Activated T-cell treated with anti-CD3 and anti-CD28 coated beads, Interleukin-2, amount 50 U/mL, for 48 hours (primary cell): ENCODE measurements around the gene UROC1.

Experiments used
- DNase-seq, 2 experiments: peaks; one replicate each; pipeline ENCODE4 v3.0.0-alpha.2; 2020

UROC1 gene

DNA sequence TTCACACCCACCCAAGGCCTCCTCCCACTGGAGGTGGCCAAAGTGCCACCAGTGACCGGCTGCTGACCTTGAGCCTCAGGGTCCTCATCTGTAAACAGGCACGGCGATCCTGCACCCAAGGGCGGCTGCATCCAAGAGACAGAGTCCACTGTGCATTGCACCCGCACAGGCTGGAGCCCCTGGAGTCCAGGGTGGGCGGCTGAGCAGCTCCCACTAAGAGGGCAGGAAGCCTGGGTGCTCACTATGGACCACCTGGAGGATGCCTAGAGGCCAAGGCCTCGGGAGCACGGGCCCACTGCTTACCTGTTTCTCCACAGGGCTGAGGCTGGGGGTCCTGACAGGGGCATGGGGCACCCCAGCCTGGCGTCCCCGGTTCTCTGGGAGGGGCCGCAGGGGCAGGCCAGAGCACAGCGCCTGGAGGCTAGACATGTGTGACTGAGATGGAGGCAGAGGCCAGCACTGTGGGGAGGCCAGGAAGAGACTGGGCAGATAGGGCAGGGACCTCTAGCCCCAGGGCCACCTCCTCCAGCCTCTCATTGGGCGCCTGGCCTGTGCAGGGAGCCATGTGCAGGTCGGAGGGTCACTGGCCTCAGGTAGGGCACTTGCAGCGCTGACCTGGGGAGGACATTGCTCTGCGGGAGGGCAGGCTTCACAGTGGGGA is at the start of gene UROC1:
Gene UROC1, minus strand, starts transcription at position 483 of the 661 bp plus-strand sequence. Its CDS starts 54 bp downstream, at position 429.
- no peak for DNase-seq

DNA sequence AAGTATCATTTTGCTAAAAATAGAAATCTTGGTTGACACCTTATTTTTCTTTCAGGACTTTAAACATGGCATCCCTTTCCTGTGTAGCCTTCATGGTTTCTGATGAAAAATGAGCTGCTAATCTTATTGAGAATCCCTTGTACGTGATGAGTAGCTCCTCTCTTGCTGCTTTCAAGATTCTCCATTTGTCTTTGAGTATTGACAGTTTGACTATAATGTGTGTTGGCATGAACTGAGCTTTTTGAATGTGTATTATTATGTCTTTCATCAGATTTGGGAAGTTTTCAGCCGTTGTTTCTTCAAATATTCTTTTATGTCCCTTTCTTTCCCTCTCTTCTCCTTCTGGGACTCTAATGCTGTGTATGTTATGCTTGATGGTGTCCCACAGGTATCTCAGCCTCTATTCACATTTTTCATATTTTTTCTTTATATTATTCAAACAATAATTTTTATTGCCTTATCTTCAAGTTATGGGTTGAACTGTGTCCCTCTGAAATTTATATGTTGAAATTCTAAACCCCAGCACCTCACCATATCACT is 45.2 kb upstream of the UROC1 start:
- no peak for DNase-seq

DNA sequence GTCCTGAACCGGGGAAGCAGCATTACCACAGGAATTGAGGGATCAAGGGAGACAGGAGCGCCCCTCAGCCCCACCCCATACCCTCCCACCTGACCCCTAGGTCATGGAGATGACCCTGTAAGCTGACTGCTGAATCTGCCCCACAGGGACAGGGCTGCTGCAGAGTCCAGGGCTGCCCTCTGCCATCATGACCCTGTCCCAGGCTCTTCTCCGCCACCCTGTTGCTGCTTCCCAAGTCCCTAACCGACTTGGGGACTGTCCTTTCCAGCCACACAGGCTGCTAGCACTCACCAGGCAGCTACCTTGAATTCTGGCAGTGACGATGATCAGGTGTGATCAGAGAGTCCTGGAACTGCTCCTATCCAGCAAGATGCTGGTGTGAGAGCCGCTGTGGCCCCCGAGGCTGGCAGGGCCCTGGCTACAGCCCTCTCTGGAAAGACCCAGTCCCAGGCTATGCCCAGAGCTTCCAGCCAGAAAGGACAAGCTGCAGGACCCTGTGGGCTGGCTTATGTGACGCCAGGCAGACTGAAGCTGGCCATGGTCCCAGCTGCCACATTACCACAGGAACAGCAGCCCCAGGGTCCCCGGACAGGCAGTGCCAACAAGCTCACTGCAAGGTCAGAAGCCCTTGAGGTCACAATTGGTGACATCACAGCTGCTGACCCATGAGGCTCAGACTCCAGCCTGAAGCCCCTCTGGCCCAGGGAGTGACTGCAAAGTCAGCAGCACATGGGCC is 40.9 kb upstream of the UROC1 start, which contains the start of gene C3orf22:
Gene C3orf22, minus strand, starts transcription at position 597 of the 736 bp plus-strand sequence. CDS start 5,542 bp downstream, outside the sequence.
- DNase-seq: peak; percentile 3 to 11

DNA sequence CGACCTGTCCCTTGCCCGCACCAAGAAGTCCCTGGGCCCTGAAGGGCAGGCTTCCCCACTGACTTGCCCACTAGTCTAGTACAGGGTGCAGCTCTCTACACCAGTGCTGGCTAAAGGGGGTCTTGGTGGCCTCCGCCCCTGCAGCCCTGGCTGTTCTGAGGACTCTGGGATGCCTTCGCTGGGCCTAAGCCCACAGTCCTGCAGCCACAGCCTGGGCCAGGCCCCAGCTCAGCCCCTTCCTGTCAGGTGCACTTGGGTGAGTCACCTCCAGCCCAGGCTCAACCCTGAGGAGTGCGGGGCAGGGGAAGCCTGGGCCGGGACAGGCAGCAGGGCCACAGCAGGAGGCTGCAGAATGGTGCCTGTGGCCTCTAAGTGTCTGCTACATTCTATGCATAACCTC is 40.2 kb upstream of the UROC1 start:
- peak; percentile 7 to 10 for DNase-seq

DNA sequence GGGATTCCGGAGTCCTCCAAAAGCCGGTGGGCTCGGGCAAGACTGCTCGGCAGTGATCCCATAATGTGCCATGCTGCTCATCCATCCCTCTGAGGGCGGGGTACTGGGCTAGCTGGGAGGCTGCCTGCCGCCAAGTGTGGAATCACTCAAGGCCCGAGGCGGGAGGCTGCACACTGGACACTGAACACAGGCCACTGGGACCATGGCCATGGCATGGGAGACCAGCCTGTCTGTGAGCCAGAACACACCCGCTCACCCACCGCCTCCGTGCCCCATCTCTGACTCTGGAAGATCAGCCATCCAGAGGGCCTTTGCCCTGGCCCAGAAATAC is 39.8 kb upstream of the UROC1 start:
- peak in 1 of 2 experiments; percentile 5 for DNase-seq

DNA sequence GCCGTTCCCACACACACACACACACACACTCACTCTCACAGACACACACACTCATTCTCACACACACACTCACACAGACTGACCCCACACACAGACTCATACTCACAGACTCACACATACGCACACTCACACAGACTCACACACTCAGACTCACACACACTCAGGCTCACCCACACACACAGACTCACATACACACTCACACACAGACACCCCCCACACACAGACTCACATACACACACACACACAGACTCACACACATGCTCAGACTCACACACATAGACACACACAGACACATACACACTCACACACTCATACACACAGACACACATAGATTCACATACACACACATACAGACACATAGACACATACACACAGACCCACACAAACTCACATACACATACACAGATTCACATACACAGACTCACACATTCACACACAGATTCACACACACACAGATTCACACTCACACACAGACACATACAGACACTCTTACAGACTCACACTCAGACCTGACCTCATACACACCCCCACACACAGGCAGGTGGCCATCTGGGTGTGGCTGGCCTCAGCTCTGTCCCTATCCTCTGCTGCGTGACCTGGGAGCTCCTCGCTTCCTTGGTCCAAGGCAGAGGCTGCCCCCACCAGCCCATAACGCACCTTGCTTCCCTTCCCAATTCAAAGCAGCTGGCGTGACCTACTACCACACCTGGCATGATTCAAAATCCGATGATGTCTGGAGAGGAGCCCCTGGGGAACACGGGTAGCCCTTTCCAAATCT is 39.3 kb upstream of the UROC1 start:
- no peak for DNase-seq

DNA sequence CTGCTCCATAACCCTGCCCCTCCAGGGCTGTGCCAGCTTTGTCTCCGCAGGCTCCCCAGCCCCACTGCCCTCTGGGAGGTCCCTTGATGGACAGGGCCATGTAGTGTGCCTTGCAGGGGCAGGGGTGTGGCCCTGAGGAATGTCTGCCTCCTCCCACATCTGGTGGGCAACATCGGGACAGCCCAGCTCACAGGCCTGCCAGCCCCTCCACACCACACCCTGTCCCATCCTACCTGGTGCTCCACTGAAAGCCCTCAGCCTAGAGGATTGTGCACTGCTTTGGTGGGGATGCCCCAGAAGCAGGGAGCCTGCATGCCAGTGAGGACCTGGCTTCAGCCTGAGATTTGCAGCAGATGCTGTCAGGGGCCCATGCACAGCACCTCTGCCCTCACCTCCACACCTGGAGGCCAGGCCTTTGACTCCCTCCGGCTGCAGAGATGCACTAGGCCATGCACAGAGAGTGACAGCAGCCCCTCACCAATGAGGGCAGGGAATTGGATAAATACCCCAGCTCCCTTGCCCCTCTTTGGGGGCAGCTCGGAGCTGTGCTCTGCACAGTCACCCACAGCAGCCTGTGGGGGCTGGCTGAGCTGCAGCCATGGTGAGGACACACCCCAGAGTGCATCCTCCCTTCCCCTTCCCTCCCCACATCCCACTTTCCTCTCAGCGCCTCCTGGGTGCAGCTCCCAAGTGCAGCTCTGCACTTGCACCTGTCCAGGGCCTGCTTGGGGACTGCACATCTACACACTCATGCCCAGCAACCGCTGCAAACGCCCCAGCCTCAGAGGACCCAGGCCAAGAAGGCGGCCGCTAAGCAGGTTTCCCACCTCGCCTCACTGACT is 38.4 kb upstream of the UROC1 start:
- DNase-seq: peak; percentile 3 to 8

DNA sequence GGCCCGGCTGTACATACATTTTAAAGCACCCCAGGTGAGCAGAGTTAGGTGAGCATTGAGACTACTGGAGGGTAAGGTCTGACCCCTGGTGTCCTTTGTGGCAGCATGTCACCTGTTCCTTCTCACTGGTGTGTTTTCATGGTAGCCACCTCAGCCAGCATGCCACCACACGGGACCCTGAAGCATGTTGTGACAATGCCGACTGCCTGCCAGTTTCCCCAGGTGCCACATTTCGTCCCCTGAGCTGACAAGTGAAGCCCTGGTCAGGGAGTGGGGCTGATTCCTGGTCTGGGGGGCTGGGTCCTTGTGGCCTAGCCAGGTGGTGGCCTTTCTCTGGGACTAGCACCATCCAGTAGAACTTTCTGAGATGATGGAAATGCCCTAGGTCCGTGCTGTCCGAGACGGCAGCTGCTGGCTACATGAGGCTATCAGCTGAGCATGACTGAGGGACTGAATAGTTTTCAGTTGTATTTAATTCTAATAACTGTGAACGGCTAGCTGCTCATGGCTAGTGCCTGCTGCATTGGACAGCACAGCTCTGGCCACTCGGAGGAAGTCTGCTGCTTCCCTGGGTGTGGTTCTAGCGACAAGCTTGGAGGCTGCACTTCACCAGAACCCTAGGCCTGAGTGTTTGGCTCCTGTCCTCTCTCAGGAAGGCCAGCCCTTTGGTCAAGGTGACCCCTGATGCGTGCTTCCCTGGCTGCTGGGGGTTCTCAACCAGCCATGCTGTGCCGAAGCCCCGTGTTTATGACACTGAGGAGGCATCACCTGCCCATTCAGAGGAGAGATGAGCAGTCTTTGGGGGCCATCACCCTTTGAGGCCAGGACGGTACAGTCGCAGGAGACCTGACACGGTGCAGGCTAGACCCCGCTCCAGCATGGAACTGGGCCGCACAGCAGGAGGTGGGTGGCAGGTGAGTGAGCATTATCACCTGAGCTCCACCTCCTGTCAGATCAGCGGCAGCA is 37.3 kb upstream of the UROC1 start:
- peak in 1 of 2 experiments; percentile 7 for DNase-seq

DNA sequence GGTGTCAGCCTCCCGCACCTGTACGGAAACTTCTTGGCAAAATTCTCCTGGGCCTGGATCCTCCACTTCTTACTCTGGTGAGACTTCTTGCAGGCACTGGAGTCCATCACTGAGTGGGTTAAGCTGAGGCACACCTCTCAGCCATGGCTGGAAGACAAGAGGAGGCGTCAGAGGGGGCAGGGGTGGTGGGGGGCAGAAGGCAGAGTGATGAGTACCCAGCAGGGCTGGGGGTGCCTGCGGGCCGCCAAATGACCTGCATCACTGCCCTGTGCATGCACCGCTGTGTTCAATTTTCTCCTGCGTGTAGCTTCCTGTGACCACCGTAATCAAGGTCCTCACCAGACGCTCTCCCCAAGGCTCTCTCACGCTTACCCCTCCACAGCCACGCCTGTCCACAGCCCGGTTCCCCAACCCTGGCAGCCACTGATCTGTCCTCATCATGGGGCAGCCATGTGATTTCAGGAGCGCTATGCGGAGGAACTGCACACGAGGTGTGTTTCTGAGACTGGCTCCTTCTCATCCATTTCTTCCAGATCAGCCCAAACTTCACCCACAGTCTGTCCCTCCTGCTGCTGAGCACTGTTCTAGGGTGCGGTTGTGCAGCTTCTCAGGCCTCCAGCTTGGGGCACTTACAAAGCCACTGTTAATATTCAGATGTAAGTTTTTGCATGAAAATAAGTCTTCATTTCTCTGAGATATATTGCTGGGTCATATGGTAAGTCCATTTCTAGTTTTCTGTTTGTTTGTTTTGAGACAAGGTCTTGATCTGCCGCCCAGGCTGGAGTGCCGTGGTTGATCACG is 35.9 kb upstream of the UROC1 start:
- DNase-seq: peak; percentile 4 to 6

DNA sequence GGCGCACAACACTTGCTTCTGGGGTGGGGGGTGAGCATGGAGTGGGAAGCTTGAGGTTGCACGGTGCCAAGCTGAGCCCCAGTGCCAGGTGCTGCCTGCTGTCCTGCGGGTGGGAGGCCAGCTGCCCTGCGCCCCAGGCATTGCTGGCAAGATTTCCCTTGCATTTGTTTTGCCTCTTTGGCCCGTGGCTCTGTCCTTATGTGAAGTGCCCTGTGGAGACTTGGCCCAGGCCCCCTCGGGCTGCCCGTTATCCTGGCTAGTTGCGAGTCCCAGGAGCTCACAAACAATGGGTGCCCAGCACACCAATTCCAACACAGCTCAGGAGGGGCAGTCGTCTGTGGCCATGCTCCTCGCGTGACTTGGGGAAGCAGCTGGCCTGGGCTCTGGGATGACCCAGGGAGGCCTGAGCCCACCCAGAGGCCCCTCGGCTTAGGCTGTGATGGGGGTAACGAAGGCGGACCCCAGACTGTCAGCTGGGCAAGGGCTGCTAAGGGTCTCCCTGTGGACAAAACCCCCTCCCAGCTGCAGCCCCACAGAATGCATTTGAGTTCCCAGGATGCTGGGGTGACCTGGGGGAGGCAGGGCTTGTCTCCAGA is 35.2 kb upstream of the UROC1 start:
- no peak for DNase-seq

DNA sequence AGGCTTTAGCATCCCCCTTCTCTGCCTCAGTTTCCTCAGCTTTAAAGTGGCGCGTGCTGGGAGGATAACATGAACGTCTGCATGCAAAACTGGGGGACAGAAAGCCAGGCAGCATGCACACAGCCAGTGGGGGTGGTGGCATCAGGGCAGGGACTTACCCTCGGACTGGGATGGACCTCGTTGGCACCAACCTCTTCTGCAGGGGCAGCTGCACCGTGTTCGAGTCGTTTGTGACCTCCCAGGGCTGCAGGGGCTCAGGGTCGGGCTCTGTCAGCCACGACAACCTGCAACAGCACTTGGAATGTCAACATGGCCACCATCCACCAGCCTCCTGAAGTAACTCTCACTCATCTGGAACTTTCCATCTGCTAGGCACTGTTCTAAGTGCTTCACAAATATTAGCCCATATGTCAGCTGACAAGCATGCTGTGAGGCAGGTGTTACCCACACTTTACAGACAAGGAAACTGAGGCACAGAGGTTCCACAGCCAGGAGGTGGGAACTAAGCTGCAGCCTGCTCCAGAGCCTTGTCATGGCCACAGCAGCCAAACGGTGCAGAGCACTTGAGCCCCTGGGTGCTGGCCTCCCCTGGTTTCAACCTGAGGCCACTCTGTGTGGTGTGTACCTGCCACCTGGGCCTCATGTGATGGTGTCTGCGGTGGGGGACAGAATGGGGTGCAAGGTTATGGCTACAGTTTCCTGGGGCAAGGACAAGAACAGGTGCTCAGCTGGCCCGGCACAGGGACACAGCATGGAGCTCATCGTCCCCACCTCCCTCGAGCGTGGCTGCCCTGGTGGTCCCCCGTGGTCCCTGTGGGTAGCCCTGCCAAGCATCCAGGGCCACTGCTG is 34.5 kb upstream of the UROC1 start:
- peak in 1 of 2 experiments; percentile 7 for DNase-seq

DNA sequence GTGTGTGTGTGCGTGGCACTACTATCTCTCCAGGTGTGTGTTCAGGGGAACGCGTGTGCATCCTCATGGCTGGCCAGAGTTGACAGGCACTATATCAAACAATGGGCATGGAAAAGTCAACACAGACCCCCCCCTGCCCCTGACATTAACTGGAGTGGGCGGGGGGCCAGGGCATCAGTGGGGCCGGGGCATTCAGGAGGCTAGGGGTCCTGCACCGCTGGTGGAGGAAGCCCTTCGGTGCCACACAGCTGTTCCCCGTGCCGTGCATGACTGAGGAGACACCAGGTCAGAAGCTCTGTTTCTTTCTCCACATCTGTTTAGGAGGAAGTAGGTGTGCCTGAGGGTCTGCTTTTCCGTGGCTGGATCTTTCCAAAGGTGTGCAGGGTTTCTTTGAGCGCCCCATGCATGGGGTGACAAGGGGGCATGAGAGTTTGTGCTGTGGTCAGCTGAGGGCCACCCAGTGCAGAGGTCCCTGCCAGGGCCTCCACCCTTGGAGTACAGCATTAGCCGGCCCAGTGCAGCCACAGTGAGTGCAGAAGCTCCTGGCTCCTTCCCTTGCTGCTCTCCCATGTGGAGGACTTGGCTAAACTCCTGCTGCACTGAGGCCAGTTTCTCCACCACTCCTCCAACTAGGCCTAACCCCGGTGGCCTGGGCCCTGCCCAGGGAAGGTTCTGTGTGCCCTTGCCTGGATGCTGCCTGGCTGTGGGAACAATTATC is 33.7 kb upstream of the UROC1 start:
- DNase-seq: peak; percentile 2 to 9

DNA sequence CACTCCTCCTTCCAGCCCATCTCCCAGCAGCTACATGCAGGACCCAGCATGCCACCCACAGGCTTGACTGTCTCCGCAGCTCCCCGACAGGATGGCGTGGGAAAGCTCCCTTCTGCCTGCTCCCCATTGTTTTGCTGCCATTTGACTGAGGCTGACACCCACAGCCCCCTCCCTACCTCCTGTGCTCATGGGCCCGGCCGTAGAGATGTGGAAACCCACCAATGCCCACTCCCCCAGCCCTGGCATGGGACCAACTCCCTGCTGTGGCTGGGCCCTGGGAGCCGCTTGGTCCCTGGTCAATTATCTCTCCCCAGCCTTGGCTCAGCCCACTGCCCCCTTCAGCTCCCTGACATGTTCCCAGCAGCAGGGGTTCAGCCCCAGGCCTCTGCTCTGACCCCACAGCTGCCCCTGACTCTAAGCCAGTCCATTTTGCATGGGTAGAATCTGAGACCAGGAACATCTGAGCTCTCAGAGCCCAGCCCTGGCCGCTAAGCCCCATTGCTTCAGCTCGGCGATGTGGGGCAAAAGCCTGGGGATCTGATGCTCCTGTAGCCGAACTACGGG is 33.0 kb upstream of the UROC1 start:
- peak in 1 of 2 experiments; percentile 1 for DNase-seq

DNA sequence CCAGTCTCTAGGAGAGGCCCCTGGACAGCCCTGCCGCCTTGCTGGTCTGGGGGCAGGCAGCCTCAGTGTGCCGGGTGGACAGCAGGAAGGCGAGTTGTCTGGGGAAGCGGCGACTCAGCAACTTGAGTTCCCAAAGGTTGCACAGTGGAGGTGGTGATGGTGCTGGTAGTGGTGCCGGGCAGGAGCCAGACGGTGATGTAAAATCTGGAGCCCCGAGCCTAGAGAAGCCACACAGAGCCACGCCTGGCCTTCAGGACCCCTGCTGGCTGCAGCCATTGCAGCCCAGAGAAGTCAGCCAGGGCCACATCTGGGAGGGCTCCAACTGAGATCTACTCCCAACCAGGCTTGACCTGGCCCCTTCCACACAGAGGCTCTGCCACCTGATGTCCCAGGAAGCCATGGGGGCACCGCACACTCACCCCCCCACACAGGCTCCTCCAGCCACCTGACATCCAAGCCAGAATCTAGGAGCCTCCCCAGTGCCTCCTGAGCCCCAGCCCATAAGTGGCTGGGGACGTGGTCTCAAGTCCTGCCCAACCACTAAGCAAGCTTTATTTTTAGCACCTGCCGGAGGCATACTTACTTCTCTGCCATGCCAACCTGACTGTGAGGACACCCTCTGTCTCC is 32.4 kb upstream of the UROC1 start:
- peak in 1 of 2 experiments; percentile 7 for DNase-seq

DNA sequence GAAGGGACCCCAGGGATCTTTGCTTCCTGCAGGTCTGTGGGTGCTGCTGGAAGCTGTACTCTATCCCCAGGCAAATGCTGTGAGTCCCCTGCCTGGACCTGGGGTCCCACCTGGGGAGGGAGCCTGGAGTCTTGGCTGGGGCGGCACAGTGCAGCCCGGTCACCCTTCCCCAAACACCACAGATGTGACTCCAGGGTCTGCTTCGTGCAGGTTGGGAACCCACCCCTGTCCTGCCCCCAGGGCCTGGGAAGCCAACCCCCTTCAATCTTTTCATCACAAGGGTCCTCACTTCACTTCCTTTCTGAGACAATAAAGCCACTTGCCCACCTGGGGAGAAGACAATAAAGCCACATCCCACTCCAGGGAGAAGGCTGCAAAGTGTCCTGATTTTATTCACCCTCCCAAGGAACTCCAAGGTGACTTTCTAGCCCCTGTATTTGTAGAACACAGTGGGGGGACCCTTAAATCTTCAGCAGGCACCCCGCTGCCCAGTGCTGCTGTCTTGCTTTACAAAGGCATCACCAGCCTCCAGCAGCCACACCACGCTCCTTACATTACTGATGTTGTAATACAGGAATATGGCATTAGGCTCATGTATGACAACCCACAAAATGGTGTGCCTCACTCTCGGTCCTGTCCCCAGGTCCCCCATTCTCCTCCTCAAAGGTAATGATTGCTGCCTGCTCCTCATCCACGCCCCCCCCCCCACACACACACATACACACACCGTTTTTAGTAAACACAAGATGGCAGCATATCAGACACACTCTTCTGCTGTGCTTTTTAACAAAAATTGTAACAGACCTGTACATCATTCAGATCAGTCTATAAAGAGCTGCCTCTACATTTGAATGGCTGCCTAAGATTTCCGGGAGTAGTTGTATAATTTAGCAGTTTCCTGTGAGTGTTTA is 31.2 kb upstream of the UROC1 start:
- peak; percentile 4 to 10 for DNase-seq

DNA sequence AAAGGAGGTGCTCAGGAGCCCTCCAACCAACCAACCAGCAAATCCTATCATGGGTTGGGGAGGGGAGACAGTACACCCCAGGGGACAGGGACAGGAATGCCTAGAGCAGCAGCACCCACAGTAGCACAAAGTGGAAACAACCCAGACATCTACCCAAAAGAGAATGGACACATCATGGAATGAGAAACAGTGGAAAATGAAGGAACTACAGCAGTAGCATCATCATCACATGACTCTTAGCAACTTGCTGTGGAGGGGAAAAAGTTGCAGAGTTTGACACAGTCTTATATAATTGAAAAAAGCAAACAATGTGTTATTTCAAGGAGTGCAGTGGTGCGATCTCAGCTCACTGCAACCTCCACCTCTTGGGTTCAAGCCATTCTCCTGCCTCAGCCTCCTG is 30.1 kb upstream of the UROC1 start:
- peak; percentile 4 to 7 for DNase-seq
